HG02571 (cell line): ENCODE results near the gene ZFAND5.

Experiments
- ATAC-seq: cut with Tn5 transposase; IDR thresholded peaks from one replicate; pipeline ENCODE4 v1.9.1; 2021; ENCODE audit warnings: mild to moderate bottlenecking, moderate library complexity; ENCODE audit not compliant: unreplicated experiment

The ZFAND5 gene

GRCh38 chr9:72326641-72327040 lies 38.4 kb downstream of the ZFAND5 start:
- ATAC-seq: no peak

- ATAC-seq: no peak
These were observed 40.0 kb downstream of the ZFAND5 start for GRCh38 chr9:72324974-72325373.

- ATAC-seq: no peak
These were observed 42.3 kb downstream of the ZFAND5 start for GRCh38 chr9:72322678-72323077.

- ATAC-seq: no peak
These were observed 42.7 kb downstream of the ZFAND5 start for GRCh38 chr9:72322259-72322658.

GRCh38 chr9:72315510-72316311 lies 49.3 kb downstream of the ZFAND5 start:
- no peak for ATAC-seq

- no peak for ATAC-seq
These were observed 49.9 kb downstream of the ZFAND5 start for GRCh38 chr9:72315089-72315509.

- no peak for ATAC-seq
These were observed 51.5 kb downstream of the ZFAND5 start for GRCh38 chr9:72313507-72313906.

GRCh38 chr9:72312386-72312987 lies 52.5 kb downstream of the ZFAND5 start:
- ATAC-seq: no peak

GRCh38 chr9:72309364-72310133 lies 55.5 kb downstream of the ZFAND5 start:
- no peak for ATAC-seq

GRCh38 chr9:72306761-72307160 lies 58.2 kb downstream of the ZFAND5 start:
- ATAC-seq: no peak

GRCh38 chr9:72305707-72306106 lies 59.3 kb downstream of the ZFAND5 start:
- ATAC-seq: no peak

GRCh38 chr9:72305102-72305546 lies 59.9 kb downstream of the ZFAND5 start:
- no peak for ATAC-seq

GRCh38 chr9:72304538-72304937 lies 60.5 kb downstream of the ZFAND5 start:
- no peak for ATAC-seq
